ENCODE measurements around the gene TMCO6. TPM values are rescaled to one million over a fixed set of nuclear protein-coding genes. Genes with fewer than 3 reads are reported as not detected.
A peak's percentile ranks its signal among the peaks of the same experiment; 100 is the strongest.

Gene TMCO6
- total and polyA plus RNA-seq, 9 of the 15 experiments (the other 6 are each of a cell fraction or from before 2014, with no cell fraction given), result 3.4 to 46.4 (median 16.7) TPM

GRCh38 chr5:140635291-140636257, 3.7 kb upstream of the TMCO6 start:
- H2AFZ ChIP-seq (ENCODE audit: low read depth, low read length), result no peak overlapping the region; the same call in 1 of the 2 replicates
- no peak for DNase-seq (ENCODE audit: extremely low read depth in 1 of 4, low spot score in 3 of 4)
- in situ Hi-C loops (cut with MboI), result no loop called here
- TF ChIP-seq ELF1 (tag; IDR thresholded peaks at IDR 0.05) (no peak), ATF3 (IDR thresholded peaks at IDR 0.05) (peak; percentile 59; the same call in 1 of the 2 replicates), ATF3 (CRISPR knock-in tag; conservative IDR thresholded peaks at IDR 0.05) (no peak), USF1 (CRISPR knock-in tag; IDR thresholded peaks at IDR 0.05) (0 out of 2 replicates have a peak, but pooled peaks have one; percentile 14), CEBPG (CRISPR knock-in tag; IDR thresholded peaks at IDR 0.05) (no peak), CEBPG (tag; conservative IDR thresholded peaks at IDR 0.05 in 1 of 2, IDR thresholded peaks at IDR 0.05 in 1 of 2) (0 out of 4 replicates have a peak, but pooled peaks of 1 of the 2 experiments have one; percentile 38), STAG1 (CRISPR knock-in tag; IDR thresholded peaks at IDR 0.05; ENCODE audit: borderline replicate concordance) (no peak)
- WGBS (ENCODE audit: insufficient coverage, low coverage, missing lambda C conversion rate), result 57% methylated on average over 8 of the region's 8 CpGs
- H3K9me1 ChIP-seq (ENCODE audit: control insufficient read depth, insufficient read depth, low read length), result no peaks in the 10 kb centered on the region
- H3K4me2 ChIP-seq (ENCODE audit: insufficient read depth, low read length), result no peak overlapping the region
- peaks cover 4 to 29% of the 10 kb centered on the region in 2 experiments; a peak in 4 of 5 replicates for H3K4me1 ChIP-seq (replicated peaks in 1 of 2; ENCODE audit: control insufficient read depth in 2 of 2, insufficient read depth in 2 of 2, low read length in 2 of 2)
- no peaks in the 10 kb centered on the region; a peak in 1 of 5 replicates for H3K27me3 ChIP-seq (ENCODE audit: control insufficient read depth in 2 of 2, insufficient read depth in 2 of 2, low read length in 2 of 2)
- BruUV-seq (replicated peaks), result no TSS peak
- no peak for ATAC-seq
- no peak overlapping the region for H3K27ac ChIP-seq (ENCODE audit: extremely low read depth, low read depth, low read length)
- H4K20me1 ChIP-seq (replicated peaks; ENCODE audit: control insufficient read depth, insufficient read depth, low read length), result no peaks in the 10 kb centered on the region
- H3K9ac ChIP-seq (ENCODE audit: insufficient read depth in 1 of 2, low read depth in 2 of 2, low read length in 2 of 2), result no peak overlapping the region
- H3K4me3 ChIP-seq, result no peak overlapping the region
- intact Hi-C loops (cut with micrococcal nuclease), result loop anchor here (1.0 kb wide), 2 partner anchors 60 to 262 kb away; no protein-coding TSS in a partner anchor
- no peak for FAIRE-seq
- peaks cover under 1% of the 10 kb centered on the region; the same call in 1 of the 3 replicates for H3K36me3 ChIP-seq (ENCODE audit: control insufficient read depth, insufficient read depth, low read length)
- H3K79me2 ChIP-seq (ENCODE audit: control insufficient read depth, insufficient read depth, low read length), result peaks cover 13% of the 10 kb centered on the region
- ChIA-PET POLR2A (interaction anchor here (0.6 to 1.8 kb wide), 8 partner anchors 11 to 89 kb away, joined by 3 to 7 read pairs (median 4); partner anchors contain the start of genes EIF4EBP3, WDR55 and ZMAT2), CTCF (ENCODE audit: low intra/inter-chr PET ratio) (interaction anchor here (1.0 kb wide), 1 partner anchor 277 kb away, joined by 3 read pairs; no protein-coding TSS in a partner anchor)
- no peaks in the 10 kb centered on the region for H3K9me3 ChIP-seq (replicated peaks; ENCODE audit: control insufficient read depth, insufficient read depth, low read depth, low read length)

Data from K562 (cell line).